Natural killer cell (primary cell): ENCODE results near the gene LTA. TPM values are rescaled to one million over a fixed set of nuclear protein-coding genes. Genes with fewer than 3 reads are reported as not detected.

Experiments
- ATAC-seq, 3 donors: fragments of 150-1000 bp in 2 of 3; fragments of 200-7000 bp in 1 of 3; cut with Tn5 transposase; 1 replicate in 1 of 3; 2 replicates in 2 of 3; pipeline ENCODE4 v1.10.0; 2021; ENCODE audit warnings: mild to moderate bottlenecking in 2 of 3, moderate library complexity in 2 of 3
- DNase-seq, 2 donors: peaks; one replicate each; pipeline versions ENCODE4 v3.0.0 to v3.0.0-alpha.2; 2013 to 2021; ENCODE audit warnings: mixed read lengths in 1 of 2
- H3K27ac ChIP-seq: one replicate; pipeline ENCODE4 v1.5.1; 2013; ENCODE audit warnings: mild to moderate bottlenecking, low read length
- H3K27me3 ChIP-seq: one replicate; pipeline ENCODE4 v1.6.1; 2013; ENCODE audit warnings: low read length; ENCODE audit not compliant: control insufficient read depth, insufficient read depth
- H3K36me3 ChIP-seq: one replicate; pipeline ENCODE4 v1.6.1; 2013; ENCODE audit warnings: low read length; ENCODE audit not compliant: control insufficient read depth, insufficient read depth
- H3K4me1 ChIP-seq: one replicate; pipeline ENCODE4 v1.6.1; 2013; ENCODE audit warnings: low read length; ENCODE audit not compliant: control insufficient read depth, insufficient read depth
- H3K4me3 ChIP-seq: one replicate; pipeline ENCODE4 v1.5.1; 2013; ENCODE audit warnings: low read length
- H3K9me3 ChIP-seq: one replicate; pipeline ENCODE4 v1.6.1; 2013; ENCODE audit warnings: low read length; ENCODE audit not compliant: control insufficient read depth, insufficient read depth
- H3K27ac Mint-ChIP-seq, 2 donors: one replicate each; pipeline ENCODE4 v1.8.0; 2022; ENCODE audit warnings: mild to moderate bottlenecking in 2 of 2, mixed read lengths in 2 of 2, moderate library complexity in 1 of 2
- H3K27me3 Mint-ChIP-seq, 2 donors: one replicate each; pipeline ENCODE4 v1.8.0; 2022; ENCODE audit warnings: low read depth in 2 of 2, mixed read lengths in 2 of 2
- H3K36me3 Mint-ChIP-seq: one replicate; pipeline ENCODE4 v1.8.0; 2022; ENCODE audit warnings: mixed read lengths
- H3K4me1 Mint-ChIP-seq, 2 donors: one replicate each; pipeline ENCODE4 v1.8.0; 2022; ENCODE audit warnings: mixed read lengths in 2 of 2
- H3K4me3 Mint-ChIP-seq: one replicate; pipeline ENCODE4 v1.8.0; 2022; ENCODE audit warnings: mild to moderate bottlenecking, moderate library complexity, mixed read lengths
- H3K9me3 Mint-ChIP-seq, 2 donors: one replicate each; pipeline ENCODE4 v1.8.0; 2022; ENCODE audit warnings: mixed read lengths in 2 of 2
- CTCF ChIP-seq: fragments of 200-600 bp; IDR thresholded peaks from one replicate; pipeline ENCODE4 v1.8.0; 2022; ENCODE audit warnings: antibody characterized with exemption
- WGBS: methylation state at CpG from one replicate; pipeline ENCODE4 v1.1.7; 2013; ENCODE audit warnings: missing lambda C conversion rate; ENCODE audit not compliant: insufficient coverage; 5-methylcytosine and 5-hydroxymethylcytosine counted together
- intact Hi-C: fragments of 100-400 bp; cut with micrococcal nuclease; formaldehyde crosslinking; loops from one replicate; pipeline ENCODE4 v1.14.2; 2022
- total RNA-seq, 4 donors: library from RNA; stranded (reverse); fragments of 120-200 nt in 1 of 4; gene quantifications; one replicate each; pipeline versions ENCODE4 v1.2.3 to v1.2.4, GENCODE V29; 2013 to 2022

The LTA gene
- total RNA-seq, 3 donors from 2014 or later (not counting 1 experiment from before 2014, with no cell fraction given): 7.6 to 13.1 (median 8.7) TPM

- DNase-seq (no peak), ATAC-seq (peak in 1 of 3 donors; percentile 16)
- no peak for TF ChIP-seq CTCF
- Histone ChIP-seq H3K4me3 (no peak overlapping the region), H3K36me3 (peaks cover 38% of the 10 kb centered on the region), H3K27ac (no peak overlapping the region), H3K27me3 (no peaks in the 10 kb centered on the region), H3K9me3 (no peaks in the 10 kb centered on the region), H3K4me1 (no peaks in the 10 kb centered on the region)
- H3K27ac Mint-ChIP-seq: peak overlapping the region; percentile 70 to 71
- no peak overlapping the region for H3K4me3 Mint-ChIP-seq
- no peaks in the 10 kb centered on the region for H3K27me3 Mint-ChIP-seq
- WGBS: 100% methylated on average over 4 of the region's 4 CpGs
- intact Hi-C loops: no loop called here
- H3K4me1 Mint-ChIP-seq: peaks cover 9 to 15% of the 10 kb centered on the region in 2 donors
- H3K9me3 Mint-ChIP-seq: no peaks in the 10 kb centered on the region
- H3K36me3 Mint-ChIP-seq: peaks cover 8% of the 10 kb centered on the region
Observed at GRCh38 chr6:31528307-31528777, 43.7 kb upstream of the LTA start.

- peak within 1 kb of the TSS; percentile 70 to 71 for H3K27ac Mint-ChIP-seq
- peaks cover 8% of the 10 kb centered on the region for H3K36me3 Mint-ChIP-seq
Observed at GRCh38 chr6:31528821-31529328, 43.2 kb upstream of the LTA start, which contains the start of gene MCCD1. Gene MCCD1, plus strand, starts transcription at chr6:31528962. Its CDS starts 53 bp downstream, at chr6:31529015.

GRCh38 chr6:31529329-31530150 lies 42.5 kb upstream of the LTA start:
- Histone ChIP-seq H3K4me1 (no peaks in the 10 kb centered on the region), H3K9me3 (no peaks in the 10 kb centered on the region), H3K4me3 (no peak overlapping the region), H3K27me3 (no peaks in the 10 kb centered on the region), H3K27ac (no peak overlapping the region), H3K36me3 (peaks cover 49% of the 10 kb centered on the region)
- H3K27ac Mint-ChIP-seq: peak overlapping the region; percentile 31 to 70
- H3K9me3 Mint-ChIP-seq: no peaks in the 10 kb centered on the region
- peaks cover 11 to 19% of the 10 kb centered on the region in 2 donors for H3K4me1 Mint-ChIP-seq
- intact Hi-C loops: no loop called here
- H3K36me3 Mint-ChIP-seq: peaks cover 8% of the 10 kb centered on the region
- no peak for TF ChIP-seq CTCF
- no peak overlapping the region for H3K4me3 Mint-ChIP-seq
- ATAC-seq (no peak), DNase-seq (no peak)
- H3K27me3 Mint-ChIP-seq: no peaks in the 10 kb centered on the region
- WGBS: 68% methylated on average over 12 of the region's 12 CpGs

More at GRCh38 chr6:31528821-31529328, 43.2 kb upstream of the LTA start, which contains the start of gene MCCD1:
- H3K4me3 Mint-ChIP-seq: no peak within 1 kb of the TSS
- Histone ChIP-seq H3K9me3 (no peaks in the 10 kb centered on the region), H3K4me1 (no peaks in the 10 kb centered on the region), H3K27ac (no peak within 1 kb of the TSS), H3K27me3 (no peaks in the 10 kb centered on the region), H3K36me3 (peaks cover 42% of the 10 kb centered on the region), H3K4me3 (no peak within 1 kb of the TSS)
- no peaks in the 10 kb centered on the region for H3K27me3 Mint-ChIP-seq
- TF ChIP-seq CTCF: no peak
- intact Hi-C loops: no loop called here
- DNase-seq: no peak
- ATAC-seq: peak in 1 of 3 donors; percentile 24
- 89% methylated on average over 6 of the region's 7 CpGs for WGBS
- H3K9me3 Mint-ChIP-seq: no peaks in the 10 kb centered on the region
- H3K4me1 Mint-ChIP-seq: peaks cover 11 to 19% of the 10 kb centered on the region in 2 donors
